Transverse colon (tissue), 4 donors: ENCODE results near the gene PAGE2B.

Experiments used
- CTCF ChIP-seq, 5 experiments: fragments of 200-600 bp in 3 of 5; fragments of 450-650 bp in 2 of 5; sonication (generic) in 3 of 5; IDR thresholded peaks; 1 replicate in 2 of 5; 2 replicates in 3 of 5; pipeline ENCODE4 v1.5.1; 2016 to 2017; ENCODE audit warnings: antibody characterized with exemption in 5 of 5, inconsistent platforms in 3 of 5, mild to moderate bottlenecking in 2 of 5, moderate library complexity in 1 of 5
- EP300 ChIP-seq: sonication (generic); formaldehyde crosslinking; IDR thresholded peaks from one replicate; pipeline ENCODE4 v1.6.1; 2017; ENCODE audit warnings: antibody characterized with exemption, low read depth
- POLR2A ChIP-seq: fragments of 450-650 bp; IDR thresholded peaks from one replicate; pipeline ENCODE4 v1.6.1; 2016; ENCODE audit warnings: antibody characterized with exemption, mild to moderate bottlenecking, moderate library complexity
- POLR2AphosphoS5 ChIP-seq, 3 donors: sonication (generic); formaldehyde crosslinking; IDR thresholded peaks; one replicate each; pipeline ENCODE4 v1.6.1; 2016; ENCODE audit warnings: antibody characterized with exemption in 3 of 3

GRCh38 chrX:55119712-55120111 lies 44.9 kb downstream of the PAGE2B start:
- TF ChIP-seq CTCF (IDR thresholded peaks at IDR 0.05) (no peak), EP300 (no peak), POLR2A (no peak), POLR2AphosphoS5 (IDR thresholded peaks at IDR 0.05) (no peak)
